ENCODE results near the gene ARHGEF4.

- TF ChIP-seq CTCF (IDR thresholded peaks at IDR 0.05; ENCODE audit: insufficient read depth, low read depth, low read length) = no peak
- no peak for TF ChIP-seq EZH2 (IDR thresholded peaks at IDR 0.05; ENCODE audit: insufficient read depth, low read length)
These were observed 16.3 kb upstream of the ARHGEF4 start for GRCh38 chr2:130820279-130820861.

All from astrocyte (in vitro differentiated cells and primary cell).